Activated CD4-positive, alpha-beta T cell treated with anti-CD3 and anti-CD28 coated beads, Interleukin-2, amount 50 U/mL, for 4 hours (primary cell): ENCODE results near the gene ARHGEF26.

Experiments
- DNase-seq, 2 experiments: peaks; one replicate each; pipeline ENCODE4 v3.0.0-alpha.2; 2020

The ARHGEF26 gene

GRCh38 chr3:154214306-154214705 is 93.1 kb downstream of the ARHGEF26 start:
- DNase-seq = no peak

GRCh38 chr3:154217671-154218070 is 96.5 kb downstream of the ARHGEF26 start:
- no peak for DNase-seq

- no peak for DNase-seq
Observed at GRCh38 chr3:154218728-154219127, 97.5 kb downstream of the ARHGEF26 start.

GRCh38 chr3:154220462-154220861 is 99.3 kb downstream of the ARHGEF26 start:
- no peak for DNase-seq

DNA sequence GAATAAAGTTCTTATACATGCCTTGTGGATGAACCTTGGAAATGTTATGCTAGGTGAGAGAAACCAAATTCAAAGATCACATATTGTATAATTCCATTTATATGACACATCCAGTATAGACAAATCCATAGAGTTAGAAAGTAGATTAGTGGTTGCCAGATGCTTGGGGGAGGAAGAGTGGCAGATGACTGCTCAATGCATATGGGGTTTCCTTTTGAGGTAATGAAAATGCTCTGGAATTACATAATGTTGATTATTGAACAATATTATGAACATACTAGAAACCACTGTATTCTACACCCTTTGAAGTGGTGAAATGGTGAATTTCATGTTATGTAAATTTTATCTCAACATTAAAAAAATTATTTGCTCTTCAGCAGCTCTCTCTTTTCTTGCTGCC is 102.3 kb downstream of the ARHGEF26 start:
- DNase-seq = no peak

GRCh38 chr3:154224366-154224765 is 103.2 kb downstream of the ARHGEF26 start:
- no peak for DNase-seq

DNA sequence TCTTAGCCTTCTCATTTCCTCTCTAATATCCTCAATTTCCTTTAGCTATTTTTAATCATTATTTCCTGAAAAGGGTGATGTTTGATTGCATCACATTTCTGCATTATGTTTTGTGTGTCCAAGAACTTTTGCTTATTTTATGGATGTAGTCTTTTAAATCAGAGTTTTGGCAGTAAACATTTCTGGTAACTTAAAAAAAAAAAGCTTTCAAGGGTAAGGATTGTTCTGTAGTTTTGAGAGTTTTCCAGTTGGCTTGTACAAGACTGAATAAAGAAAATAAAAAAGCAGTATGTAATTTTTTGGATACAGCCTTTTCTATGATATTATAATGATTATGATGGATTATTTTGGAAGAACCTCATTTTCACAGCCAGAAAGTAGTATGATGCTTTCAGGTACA is 103.7 kb downstream of the ARHGEF26 start:
- no peak for DNase-seq

- no peak for DNase-seq
Observed at GRCh38 chr3:154225536-154225935, 104.3 kb downstream of the ARHGEF26 start.

DNA sequence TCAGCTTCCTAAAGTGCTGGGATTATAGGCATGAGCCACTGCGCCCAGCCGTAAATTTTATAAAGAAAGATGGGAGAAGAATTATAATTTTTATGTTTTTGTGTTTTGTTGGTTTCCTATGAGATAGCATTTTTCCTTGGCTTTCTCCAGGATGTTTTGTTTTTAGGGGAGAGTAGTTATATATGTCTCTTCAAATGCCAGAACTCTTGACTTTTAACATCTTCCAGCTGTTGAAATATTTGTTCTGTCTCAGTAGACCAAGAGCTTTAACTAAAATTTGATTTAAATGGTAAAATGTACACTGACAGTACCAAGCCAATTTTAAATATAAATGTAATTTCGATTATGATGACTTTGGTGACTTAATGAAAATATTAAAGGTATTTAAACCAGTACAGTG is 106.3 kb downstream of the ARHGEF26 start:
- no peak for DNase-seq

DNA sequence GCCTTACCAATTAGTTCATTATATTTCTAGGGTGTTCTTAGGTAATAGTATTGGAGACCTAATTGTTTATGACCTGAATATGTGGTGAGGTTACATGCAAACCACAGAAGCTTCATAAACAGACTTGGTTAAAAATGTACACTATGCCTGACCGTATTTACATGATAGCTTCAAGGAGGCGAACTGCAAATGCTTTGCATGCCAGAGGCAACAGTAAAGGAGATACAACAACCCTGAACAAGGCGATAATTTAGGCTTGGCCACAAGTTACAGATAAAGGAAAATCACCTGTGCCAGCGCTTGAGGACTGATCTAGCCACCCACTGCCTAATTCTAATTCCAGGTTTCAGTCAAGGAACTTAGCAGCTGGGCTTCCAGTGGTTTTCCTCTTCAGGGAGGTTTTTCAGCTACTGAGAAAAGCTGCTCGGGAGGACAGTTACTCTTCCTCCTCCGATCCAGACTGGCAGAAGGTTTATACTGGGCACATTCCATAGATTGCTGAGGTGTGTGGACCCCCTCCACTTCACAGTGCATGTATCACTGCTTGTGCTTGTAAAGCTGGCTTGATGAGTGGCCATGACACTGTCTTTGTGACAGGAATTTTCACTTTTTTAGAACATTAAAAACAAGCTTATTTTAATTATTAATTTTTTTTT is 107.5 kb downstream of the ARHGEF26 start:
- no peak for DNase-seq

- DNase-seq = no peak
Observed at GRCh38 chr3:154229217-154229590, 108.0 kb downstream of the ARHGEF26 start.

DNA sequence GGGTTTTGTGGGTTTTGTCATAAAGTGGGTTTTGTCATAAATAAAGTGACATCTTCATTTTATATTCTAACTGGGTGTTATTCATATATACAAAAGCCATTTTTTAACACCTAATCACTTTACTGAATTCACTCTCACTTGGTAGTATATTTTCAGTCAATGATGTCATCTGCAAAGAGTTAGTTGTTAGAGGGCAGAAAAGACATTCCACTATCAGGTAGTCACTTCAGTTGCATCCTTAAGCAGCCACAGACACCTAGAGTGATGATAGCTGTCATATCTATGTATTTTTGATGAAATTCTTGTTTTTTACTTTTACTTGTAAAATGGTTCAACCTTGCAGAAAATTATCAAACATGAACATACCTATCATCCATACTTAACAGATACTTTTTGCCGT is 114.1 kb downstream of the ARHGEF26 start:
- DNase-seq = no peak

GRCh38 chr3:154236331-154236730 is 115.1 kb downstream of the ARHGEF26 start:
- no peak for DNase-seq

- DNase-seq = no peak
Observed at GRCh38 chr3:154240235-154240634, 119.0 kb downstream of the ARHGEF26 start.

DNA sequence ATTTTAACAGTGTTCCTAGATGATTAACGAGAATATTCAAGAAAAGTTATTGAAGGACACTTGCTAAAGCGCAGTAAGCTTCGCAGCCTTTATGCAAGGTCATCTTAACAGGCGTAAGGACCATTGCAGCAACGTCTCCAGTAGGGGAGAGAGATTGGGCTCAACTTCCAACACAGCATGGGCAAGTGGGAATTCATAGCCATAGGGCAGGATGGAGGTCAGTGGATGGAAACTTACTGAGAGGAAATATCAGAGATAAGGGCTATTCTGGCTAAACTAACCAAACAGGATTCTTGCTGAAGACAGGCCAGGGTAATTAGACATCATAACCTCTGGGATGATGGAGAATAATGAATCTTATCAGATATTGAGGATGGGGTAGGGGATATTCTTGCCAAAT is 120.3 kb downstream of the ARHGEF26 start:
- no peak for DNase-seq

DNA sequence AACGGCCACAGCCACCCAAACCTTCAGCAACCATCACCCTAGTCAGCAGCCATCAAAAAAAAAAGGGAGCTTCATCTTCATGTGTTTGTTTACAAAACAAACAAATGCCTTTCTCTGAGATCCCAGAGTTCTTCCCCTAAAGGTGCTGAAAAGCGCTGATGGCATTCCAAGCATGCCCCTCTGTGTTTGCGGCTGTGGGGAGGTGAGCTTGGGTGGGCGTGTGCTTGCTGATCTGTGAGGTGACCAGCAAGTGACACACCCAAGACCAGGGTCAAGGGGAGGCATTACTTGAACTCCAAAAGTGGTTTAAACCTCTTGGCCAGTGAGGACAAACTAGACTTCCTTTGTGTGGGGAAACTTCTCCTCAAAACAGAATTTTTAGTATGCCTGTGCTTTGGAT is 121.6 kb downstream of the ARHGEF26 start:
- DNase-seq = no peak

- no peak for DNase-seq
Observed at GRCh38 chr3:154243353-154243752, 122.2 kb downstream of the ARHGEF26 start.

DNA sequence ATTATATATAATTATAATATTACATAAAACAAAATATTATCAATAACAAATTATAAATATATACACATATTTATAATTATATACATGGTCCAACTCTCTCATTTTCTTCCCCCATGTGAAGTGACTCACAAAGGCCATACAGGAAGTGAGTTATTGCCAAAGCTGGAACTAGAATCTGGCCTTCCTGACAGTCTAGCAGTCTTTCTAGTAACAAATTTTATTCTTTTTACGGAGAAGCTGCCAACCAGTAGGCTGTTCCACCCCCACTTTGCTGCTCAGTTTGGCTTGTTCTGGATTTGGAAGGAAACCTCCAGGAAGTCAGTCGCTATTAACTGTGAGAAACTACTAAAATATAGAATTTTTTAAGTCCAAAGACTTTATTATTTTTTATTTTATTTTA is 123.5 kb downstream of the ARHGEF26 start:
- no peak for DNase-seq

- DNase-seq = no peak
Observed at GRCh38 chr3:154247806-154248415, 126.7 kb downstream of the ARHGEF26 start.

DNA sequence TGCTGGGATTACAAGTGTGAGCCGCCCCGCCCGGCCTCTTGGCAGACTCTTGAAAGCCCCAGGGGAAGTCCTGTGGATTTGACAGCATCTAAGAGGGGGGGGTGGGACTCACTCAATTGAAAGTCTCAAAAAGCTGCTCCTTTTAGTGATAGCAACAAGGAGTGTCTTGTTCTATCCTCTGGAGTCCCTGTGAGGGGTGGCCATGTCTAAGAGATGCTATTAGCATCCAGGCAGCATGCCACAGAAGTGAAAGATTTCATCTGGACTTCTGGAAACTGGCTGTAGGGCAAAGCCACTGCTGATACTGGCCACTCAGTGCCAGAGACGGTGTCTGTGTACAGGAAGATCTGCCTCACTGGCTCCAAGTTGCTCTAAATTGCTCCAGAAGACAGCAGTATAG is 129.1 kb downstream of the ARHGEF26 start:
- no peak for DNase-seq

GRCh38 chr3:154251610-154252009 is 130.4 kb downstream of the ARHGEF26 start:
- DNase-seq = no peak

- peak; percentile 59 to 60 for DNase-seq
Observed at GRCh38 chr3:154252759-154253638, 131.8 kb downstream of the ARHGEF26 start.

DNA sequence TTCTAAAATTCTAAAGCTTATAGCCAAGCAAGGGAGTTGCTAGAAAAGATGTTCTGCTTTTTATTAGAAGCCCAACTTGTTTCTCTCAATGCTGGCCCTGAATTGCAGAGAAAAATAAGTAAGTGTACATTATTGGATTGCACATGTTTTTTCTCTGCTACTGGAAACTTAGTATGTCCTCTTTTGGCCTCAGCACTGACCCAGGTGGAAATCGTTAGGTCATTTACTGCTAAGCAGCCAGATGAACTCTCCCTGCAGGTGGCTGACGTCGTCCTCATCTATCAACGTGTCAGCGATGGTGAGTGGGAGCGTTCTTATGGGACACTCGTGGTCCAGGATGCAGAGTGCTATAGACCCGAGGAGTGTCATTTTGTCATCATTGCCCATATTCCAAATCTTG is 133.3 kb downstream of the ARHGEF26 start:
- DNase-seq = no peak

GRCh38 chr3:154273381-154273780 is 152.2 kb downstream of the ARHGEF26 start:
- DNase-seq = no peak
